HG02884 (cell line): ENCODE results near the gene EVA1B.

Source experiments
- ATAC-seq: cut with Tn5 transposase; IDR thresholded peaks from one replicate; pipeline ENCODE4 v1.9.1; 2021; ENCODE audit warnings: mild to moderate bottlenecking, moderate library complexity; ENCODE audit not compliant: unreplicated experiment

EVA1B gene

DNA sequence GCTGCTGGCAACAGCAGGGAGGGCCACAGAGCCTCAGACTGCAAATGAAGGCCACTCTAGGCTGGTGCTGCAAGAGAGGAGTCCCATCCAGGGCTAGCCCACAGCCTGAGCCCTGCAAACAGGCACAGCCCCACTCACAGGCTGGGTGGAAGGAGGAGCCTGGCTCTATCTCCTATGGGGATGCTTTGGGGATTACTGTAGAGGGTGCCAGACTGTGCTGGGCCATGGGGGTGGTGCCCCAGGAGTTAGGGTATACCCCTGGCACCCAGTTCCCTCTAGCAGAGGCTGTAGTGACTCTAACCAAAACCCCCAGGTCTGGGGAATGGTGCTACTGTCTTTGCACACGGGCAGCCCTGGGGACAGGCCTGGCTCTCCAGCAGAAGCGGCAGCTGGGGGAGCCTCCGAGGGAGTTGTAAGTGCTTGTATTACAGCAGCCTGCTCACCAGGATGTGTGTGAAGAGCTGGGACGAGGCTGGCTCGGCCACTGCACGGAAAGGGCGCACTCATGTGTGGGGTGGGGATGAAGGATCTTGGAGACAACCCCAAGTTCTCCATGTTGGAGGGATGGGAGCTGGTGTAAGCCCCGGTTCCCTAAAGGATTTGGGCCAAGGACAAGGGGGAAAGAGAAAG, 23.4 kb upstream of the EVA1B start:
- no peak for ATAC-seq

GRCh38 chr1:36345353-36345752, 21.9 kb upstream of the EVA1B start:
- no peak for ATAC-seq

- no peak for ATAC-seq
These were observed 20.9 kb upstream of the EVA1B start for GRCh38 chr1:36344395-36344680.

- no peak for ATAC-seq
These were observed 20.4 kb upstream of the EVA1B start for GRCh38 chr1:36343651-36344394.

DNA sequence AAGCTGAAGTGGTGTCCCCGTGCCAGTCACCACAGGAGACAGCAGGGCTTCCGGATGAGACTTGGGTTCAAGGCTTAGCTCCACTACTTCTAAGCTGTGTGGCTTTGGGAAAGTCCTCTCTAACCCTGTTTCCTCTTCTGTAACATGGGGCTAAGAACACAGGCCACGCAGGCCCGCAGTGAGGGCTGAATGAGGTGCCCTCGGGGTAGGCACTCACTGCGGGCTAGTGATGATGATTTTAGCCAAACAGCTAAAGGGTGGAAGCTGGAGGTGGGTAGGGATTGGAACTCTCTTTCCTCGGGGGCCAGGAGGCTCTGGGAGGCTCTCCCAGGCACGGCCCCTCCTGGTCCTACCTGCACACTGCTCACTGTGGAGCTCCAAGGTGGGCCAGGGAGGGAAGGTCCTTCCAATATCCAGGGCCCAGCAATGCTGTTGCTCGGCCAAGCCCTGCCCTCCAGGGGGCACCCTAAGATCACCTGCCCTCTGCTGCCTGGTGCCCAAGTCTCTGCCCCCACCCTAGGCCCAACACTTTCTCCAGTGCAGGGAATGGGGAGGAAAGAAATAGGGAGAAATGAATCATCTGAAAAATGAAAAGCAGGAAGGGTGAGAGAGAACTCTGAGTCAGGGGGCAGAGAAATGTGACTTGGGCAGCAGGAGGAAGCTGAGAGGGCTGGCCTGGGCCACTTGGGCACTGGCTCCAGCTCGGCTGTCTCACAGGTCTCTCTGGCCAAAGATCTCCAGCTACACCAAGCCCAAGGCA, 19.2 kb upstream of the EVA1B start:
- ATAC-seq, result no peak

DNA sequence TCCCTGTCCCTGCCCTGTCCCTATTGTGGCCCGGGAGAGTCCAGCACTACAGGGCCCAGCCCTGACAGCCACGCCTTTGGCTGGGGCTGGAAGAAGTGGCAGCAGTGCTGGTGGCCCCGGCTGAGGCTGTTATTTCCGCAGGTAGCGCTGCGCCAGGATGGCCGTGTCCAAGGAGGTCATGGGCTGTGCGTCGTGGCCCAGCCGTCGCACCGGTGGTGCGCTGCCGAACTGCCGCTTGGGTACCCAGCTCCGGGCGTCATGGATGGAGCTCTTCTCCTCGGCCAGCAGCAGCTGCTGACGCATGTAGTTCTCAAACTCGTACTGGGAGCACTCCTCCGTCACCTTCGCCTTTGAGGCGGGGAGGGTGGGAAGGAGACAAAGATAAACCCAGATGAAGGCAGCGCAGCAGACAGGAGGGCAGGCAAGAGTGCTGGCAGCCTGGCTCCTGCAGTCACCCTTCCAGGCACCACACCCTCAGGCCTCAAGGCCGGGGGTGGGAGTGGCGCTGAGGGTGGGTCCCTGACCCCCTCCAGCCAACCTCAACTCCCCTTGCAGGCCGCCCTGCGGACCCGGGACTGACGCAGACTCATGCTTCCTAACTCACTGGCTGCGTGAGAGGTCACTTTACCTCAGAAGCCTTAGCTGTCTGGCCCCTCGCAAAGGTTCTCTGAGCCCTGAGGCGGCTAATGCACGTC, 18.3 kb upstream of the EVA1B start:
- ATAC-seq, result no peak

DNA sequence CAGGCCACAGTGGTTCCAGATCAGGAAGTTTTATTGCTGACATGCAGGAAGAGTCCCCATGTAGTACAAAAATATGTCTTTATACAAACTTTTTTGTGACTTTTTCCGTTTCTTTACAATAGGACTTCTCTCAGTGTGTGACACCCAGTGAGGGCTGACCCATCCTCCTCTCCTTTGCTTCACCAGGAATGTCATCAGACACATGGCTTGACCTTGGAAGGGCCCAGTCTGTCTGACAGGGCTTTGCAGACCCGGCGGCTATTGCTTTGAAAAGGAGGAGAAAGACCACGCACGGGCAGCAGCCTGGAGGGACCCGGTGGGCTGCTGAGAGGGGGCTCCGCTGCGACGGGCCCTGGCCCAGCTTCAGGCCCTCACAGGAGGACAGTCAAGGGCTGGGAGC, 16.2 kb upstream of the EVA1B start:
- no peak for ATAC-seq

DNA sequence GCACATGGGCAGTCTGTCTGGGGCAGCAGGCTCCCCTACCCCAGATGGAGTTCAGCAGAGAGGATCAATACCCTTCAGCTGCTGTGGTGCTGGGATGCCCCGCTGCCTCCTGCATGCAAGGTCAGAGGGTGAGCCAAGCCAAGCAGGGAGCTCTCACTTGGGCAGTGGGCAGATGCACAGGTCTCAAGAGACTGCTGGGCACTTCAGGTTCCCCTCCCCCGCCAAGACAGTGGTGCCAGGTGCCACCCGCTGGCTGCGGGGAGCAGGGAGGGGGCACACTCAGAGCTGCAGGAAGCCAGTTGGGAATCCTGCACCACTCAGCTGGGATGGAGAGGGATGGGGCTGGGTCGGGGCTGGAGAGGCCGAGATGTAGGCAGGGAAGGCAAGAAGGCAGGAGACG, 15.8 kb upstream of the EVA1B start:
- ATAC-seq, result no peak

- no peak for ATAC-seq
These were observed 14.4 kb upstream of the EVA1B start for GRCh38 chr1:36337830-36338229.

GRCh38 chr1:36330940-36331339, 7.5 kb upstream of the EVA1B start:
- no peak for ATAC-seq

GRCh38 chr1:36329817-36330216, 6.4 kb upstream of the EVA1B start:
- no peak for ATAC-seq

DNA sequence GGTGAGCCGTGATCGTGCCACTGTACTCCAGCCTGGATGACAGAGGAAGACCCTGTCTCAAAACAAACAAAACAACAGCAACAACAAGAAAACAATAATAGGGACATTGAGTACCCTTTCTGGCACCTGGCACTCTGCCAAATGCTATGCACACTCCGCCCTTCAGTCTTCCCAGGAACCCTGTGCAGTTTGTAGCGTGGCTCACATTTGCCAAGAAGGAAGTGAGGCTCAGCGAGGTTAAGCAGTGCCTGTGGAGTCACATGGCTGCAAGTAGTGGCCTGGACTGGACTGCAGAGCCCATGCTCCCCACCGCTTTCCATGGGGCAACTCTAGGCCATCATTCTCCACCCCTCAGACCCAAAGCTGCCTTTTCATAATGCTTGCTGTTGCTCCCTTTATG, 5.3 kb upstream of the EVA1B start:
- no peak for ATAC-seq

- ATAC-seq, result no peak
These were observed 4.6 kb upstream of the EVA1B start for GRCh38 chr1:36328088-36328480.

DNA sequence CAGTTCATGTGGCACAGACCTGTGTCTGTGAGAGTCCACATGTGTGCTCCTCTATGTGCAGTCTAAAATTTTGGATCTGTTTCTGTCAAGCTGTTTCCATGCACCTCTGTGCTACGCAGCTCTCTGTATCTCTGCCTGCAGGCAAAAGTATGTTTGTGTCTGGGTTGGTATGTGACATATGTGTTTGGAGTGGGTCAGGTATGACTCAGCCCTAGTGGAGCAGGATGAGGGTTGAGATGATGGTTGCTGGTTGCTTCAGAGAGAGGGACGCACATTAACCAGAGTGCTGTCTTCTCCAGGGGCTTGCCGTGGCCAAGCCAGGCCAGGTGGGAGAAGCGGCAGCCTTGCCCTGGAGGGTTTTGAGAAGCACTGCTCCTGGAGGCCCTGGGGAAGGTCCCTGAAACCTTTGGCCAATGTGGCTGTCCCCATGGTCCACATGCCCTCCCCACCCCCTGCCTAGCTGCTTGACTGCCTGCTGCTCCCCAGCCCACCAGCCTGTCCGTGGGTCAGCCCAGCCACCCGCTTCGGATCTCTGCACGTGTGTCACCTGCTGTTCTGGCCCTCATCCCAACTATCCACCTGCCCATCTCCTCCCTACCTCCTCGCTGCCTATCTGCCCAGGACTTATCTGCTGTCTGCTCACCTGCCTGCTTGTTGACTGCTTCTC, 4.1 kb upstream of the EVA1B start:
- no peak for ATAC-seq

DNA sequence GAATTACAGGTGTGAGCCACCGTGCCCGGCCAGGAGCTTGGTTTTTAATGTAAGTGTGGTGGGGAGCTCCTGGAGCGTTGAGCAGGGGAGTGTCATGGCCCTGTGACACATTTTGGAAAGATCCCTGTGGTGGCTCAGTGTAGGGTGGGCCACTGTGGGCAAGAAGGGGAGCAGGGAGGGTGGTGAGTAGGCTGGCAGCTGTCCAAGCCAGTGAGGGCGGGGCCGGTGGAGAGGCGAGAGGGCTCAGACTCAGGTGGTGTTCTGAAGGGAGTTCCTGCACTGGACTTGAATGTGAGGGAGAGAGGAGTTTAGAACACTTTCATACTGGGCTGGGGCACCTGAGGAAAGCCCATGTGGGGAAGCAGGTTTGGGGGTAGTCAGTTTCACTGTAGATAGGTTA, 3.1 kb upstream of the EVA1B start:
- ATAC-seq, result no peak

- ATAC-seq, result no peak
These were observed 883 bp upstream of the EVA1B start for GRCh38 chr1:36324353-36324703.

DNA sequence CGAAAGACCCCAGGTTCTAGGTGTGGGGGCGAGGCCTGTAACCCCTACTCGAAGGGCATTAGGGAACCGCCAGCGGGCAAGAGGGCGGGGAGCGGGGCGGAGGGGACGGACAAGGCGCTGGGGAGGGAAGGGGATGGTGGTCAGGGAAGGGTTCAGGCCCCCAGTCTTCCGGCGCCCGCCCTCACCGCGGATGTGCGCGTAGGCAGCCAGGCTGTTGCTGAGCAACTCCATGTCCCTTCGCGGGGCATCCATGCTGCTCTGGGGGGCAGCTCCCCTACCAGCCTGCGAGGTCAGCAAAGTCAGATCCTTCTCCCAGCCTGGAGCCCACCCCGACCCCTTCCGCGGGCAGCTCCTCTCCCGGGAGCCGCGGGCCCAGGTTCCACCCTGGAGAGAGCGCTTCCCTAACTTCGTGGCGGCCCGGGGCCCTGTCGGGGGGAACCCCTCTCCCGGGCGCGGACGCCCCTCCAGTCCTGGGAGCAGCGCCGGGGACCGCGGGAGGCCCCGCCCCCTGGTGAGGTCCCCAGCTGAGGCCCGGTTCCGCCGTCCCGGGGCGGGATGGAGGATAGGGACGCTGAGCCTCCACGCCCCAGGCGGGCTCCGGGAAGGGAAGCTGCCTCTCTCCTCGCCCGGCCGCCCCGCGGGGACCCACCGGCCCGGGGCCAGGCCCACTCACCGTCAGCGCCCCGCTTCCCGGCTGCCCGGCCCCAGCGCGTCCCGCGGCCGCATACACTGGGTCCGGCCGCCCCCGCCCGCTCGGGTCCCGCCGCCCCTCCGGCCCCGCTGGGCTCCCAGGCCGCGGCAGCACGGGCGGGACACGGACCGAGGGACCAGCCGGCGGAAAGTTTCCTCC, 434 bp downstream of the EVA1B start:
- ATAC-seq, result no peak

DNA sequence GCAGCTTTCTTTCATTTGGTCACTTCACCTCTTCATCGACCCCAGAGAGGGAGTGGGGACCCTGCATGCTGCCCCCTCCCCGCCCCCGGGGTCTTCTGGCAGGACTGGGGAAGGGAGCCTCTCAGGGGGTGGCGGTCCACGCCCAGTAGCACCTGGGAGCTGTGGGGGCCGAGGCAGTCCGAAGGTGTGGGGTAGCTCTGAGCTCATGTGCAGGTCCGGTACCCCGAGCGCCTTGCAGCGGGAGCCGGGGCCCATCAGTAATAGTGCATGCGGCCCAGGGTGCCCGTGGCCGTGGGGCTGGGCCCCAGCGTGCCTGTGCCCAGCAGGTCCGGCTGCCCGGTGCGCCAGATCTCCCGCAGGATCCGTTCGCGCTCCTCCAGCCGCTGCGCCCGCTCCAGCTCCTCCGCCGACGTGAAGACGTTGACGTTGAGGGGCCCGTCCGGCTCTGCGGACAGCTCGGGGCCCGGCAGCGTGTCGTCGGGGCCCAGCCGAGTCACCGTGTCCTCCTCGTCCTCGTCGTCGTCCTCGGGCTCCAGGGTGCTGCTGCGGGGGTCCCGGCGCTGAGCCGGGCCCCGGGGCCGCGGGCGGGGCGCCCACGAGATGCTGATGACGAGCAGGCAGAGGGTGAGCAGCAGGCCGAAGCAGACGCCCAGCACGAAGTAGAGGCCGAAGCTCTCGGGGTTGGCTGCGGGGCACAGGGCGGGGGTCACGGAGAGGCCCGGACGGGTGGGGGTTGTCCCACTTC, 1.2 kb downstream of the EVA1B start:
- ATAC-seq, result no peak

DNA sequence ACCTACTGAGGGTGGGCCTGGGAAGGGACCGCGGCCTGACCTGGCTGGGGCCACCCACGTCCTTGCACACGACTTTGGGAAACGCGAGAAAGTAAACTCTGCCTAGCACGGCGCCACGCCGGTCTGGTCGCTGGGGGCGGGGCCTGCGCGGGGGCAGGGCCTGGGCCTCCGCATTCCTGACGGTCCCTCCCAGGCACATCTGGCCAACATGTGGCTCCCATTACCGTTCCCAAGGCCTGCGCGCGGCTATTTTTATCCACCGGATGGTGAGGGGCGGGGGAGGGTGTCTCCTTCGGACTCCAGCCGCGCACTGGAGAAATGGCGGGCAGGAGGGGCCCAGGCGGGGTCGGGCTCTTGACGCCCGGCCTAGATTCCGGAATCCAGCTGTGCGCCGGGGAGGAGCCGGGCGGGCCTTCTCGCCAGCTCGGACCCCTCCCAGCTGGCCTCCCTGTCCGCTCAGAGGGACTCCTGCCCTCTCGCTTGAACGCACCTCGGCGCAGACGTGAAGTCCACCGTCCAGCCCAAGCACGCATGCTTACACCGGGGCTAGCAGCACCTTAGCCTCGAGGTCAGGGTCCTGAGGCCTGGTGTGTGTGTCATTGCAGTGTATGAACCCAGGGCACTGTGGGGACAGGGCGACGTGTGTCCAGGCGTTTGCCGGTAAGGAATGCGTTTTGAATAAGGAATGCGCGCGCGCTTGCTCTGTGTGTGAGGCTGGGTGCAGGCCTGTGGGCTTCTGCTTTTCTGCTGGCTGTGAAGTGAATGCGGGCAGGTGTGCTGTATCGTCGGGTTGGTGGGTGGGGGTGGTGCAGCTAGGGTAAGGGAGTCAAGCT, 2.1 kb downstream of the EVA1B start:
- ATAC-seq, result no peak
